HG03342 (cell line): ENCODE measurements around the gene NPC1L1.

Experiments used
- ATAC-seq: cut with Tn5 transposase; IDR thresholded peaks from one replicate; pipeline ENCODE4 v1.9.1; 2021; ENCODE audit warnings: mild to moderate bottlenecking, moderate library complexity; ENCODE audit not compliant: unreplicated experiment

The NPC1L1 gene, protein sequence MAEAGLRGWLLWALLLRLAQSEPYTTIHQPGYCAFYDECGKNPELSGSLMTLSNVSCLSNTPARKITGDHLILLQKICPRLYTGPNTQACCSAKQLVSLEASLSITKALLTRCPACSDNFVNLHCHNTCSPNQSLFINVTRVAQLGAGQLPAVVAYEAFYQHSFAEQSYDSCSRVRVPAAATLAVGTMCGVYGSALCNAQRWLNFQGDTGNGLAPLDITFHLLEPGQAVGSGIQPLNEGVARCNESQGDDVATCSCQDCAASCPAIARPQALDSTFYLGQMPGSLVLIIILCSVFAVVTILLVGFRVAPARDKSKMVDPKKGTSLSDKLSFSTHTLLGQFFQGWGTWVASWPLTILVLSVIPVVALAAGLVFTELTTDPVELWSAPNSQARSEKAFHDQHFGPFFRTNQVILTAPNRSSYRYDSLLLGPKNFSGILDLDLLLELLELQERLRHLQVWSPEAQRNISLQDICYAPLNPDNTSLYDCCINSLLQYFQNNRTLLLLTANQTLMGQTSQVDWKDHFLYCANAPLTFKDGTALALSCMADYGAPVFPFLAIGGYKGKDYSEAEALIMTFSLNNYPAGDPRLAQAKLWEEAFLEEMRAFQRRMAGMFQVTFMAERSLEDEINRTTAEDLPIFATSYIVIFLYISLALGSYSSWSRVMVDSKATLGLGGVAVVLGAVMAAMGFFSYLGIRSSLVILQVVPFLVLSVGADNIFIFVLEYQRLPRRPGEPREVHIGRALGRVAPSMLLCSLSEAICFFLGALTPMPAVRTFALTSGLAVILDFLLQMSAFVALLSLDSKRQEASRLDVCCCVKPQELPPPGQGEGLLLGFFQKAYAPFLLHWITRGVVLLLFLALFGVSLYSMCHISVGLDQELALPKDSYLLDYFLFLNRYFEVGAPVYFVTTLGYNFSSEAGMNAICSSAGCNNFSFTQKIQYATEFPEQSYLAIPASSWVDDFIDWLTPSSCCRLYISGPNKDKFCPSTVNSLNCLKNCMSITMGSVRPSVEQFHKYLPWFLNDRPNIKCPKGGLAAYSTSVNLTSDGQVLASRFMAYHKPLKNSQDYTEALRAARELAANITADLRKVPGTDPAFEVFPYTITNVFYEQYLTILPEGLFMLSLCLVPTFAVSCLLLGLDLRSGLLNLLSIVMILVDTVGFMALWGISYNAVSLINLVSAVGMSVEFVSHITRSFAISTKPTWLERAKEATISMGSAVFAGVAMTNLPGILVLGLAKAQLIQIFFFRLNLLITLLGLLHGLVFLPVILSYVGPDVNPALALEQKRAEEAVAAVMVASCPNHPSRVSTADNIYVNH (N-terminal part only)

DNA sequence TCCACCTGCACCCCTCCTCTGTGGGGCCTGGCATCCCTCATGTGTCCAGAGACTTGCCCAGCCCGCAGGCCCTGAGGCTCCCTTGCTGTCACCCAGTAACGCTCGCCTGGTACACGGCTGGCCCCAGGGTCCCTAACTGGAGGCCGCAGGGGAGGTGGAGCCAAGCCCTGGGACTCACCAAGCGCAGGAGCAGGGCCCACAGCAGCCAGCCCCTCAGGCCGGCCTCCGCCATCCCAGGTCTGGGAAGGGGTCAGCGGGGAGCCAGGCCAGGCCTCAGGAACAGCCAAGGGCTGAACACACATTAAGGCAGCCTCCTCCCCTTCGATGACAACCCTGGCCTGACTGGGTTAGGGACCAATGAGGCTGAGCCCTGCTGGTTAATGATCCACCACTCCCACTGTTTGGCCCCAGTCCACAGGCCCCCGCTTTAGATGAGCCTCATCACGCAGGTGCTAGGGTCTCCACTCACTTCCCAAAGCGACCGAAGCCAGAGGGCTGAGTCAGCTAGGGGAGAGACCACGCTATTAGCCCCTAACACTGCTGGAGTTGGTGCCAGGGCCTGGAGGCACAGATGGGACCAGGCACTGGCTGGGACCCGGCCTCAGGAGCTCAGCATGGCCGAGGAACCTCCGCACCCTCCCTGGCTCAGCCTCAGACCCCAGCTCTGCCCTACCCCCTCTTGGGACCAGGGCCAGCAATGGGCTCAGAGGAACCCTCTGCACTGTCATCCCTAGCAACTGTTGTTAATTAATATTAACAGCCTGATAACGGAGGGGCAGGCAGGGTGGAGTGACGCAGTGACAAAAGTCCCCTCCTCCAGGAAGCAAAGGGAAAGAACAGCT is at the start of gene NPC1L1:
Gene NPC1L1, minus strand, starts transcription at position 303 of the 842 bp plus-strand sequence. Its CDS starts 71 bp downstream, at position 232.
- ATAC-seq, result no peak

DNA sequence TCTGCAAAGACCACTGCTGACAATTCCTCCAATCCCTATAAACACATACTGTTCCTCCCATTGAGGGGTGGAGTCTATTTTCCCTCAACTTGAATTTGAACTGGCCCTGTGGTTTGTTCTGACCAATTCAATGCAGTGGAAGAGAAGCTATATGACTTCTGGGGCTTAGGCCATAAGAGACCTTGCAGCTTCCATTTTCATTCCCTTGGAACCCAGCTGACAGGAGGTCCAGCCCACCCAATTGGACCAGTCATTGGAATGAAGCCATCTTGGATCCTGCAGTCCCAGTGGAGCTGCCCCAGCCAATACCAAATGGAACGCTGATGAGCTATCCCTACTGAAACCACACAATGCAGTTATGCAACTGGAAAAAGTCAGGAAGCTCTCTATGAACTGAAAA is 49.8 kb upstream of the NPC1L1 start:
- ATAC-seq, result no peak

DNA sequence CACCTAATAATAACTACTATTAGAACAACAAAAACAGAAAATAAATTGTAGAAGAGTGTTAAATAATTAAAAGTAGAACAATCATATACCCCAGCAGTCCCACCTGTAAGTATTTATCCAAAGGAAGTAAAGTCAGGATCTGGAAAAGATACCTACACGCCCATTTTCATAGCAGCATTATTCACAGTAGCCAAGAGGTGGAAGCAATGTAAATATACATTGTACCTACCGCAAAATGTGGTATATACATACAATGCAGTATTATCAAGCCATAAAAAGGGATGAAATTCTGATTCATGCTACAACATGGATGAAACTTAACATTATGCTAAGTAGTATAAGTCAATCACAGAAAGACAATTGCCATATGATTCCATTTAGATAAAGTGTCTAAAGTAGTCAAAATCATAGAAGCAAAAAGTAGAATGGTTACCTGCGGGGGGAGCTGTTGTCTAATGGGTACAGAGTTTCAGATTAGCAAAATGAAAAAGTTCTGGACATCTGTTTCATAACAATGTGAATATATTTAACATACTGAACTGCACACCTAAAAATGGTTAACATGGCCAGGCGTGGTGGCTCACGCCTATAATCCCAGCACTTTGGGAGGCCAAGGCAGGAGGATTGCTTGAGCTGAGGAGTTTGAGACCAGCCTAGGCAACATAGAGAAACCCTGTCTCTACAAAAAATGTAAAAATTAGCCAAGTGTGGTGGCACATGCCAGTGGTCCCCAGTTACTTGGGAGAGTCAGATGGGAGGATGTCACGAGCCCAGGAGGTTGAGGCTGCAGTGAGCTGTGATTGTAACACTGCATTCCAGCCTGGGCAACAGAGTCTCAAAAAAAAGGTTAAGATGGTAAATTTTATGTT is 46.9 kb upstream of the NPC1L1 start:
- no peak for ATAC-seq

DNA sequence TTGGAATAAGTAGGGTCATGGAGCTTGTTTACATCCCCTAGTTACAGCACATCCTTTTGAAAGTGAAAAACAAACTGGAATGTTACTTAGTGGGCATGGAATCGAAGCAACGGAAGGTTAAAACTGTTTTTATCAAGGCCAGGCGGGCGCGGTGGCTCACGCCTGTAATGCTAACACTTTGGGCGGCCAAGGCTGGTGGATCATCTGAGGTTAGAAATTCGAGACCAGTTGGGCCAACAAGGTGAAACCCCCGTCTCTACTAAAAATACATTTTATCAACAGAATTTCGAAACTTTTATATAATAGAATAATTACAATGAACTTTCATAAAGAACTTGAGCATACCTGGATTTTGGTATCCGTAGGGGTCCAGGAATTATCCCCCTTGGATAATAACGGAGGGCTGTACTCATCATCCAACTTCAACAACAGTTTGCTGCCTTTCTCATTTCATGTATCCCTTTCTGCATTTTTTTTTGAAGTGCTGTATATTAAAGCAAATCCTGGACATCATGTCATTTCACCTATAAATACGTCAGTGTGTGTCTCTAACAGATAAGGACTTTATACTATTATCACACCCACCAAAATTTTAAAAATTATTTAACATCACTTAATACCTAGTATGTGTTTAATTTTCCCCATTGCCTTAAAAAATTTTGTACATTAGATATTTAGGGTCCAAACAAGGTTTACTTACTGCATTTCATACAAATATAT is 42.2 kb upstream of the NPC1L1 start:
- ATAC-seq, result no peak

DNA sequence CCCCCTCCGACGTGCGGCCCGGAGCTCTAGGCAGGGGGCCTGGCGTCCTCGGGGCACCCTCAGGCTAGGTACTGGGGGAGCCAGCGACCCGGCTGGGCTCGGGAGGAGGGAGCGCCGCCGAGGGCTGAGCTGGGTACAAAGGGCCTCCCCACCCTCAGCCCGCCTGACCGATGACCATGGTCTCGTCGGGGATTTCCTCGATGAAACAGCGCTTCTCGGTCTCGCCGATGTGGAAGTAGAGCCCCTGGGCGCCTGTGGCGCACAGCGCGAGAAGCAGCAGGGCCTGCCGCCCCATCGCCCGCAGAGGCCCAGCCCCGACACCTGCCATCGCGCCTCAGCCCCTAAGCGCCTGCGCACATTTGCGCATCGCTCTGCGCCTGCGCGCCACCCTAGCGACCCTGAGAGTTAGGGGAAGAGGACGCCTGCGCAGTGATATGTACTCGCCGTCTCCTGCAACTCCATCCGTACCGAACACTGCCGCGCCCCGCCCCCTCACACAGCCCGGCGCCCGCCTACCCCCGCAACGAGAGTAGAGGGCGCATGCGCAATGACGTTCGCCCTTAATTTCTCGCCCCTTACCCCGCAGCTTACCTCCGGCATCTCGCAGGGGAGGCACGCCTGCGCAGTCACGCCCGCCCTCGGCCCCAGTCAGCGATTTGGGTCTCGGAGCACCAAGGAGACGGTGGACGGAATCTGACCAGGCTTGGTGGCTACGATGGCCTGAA is 40.9 kb upstream of the NPC1L1 start, which contains the start of gene TMED4:
Gene TMED4, minus strand, starts transcription at position 353 of the 725 bp plus-strand sequence. Its CDS starts 25 bp downstream, at position 328.
- ATAC-seq, result peak; percentile 90

DNA sequence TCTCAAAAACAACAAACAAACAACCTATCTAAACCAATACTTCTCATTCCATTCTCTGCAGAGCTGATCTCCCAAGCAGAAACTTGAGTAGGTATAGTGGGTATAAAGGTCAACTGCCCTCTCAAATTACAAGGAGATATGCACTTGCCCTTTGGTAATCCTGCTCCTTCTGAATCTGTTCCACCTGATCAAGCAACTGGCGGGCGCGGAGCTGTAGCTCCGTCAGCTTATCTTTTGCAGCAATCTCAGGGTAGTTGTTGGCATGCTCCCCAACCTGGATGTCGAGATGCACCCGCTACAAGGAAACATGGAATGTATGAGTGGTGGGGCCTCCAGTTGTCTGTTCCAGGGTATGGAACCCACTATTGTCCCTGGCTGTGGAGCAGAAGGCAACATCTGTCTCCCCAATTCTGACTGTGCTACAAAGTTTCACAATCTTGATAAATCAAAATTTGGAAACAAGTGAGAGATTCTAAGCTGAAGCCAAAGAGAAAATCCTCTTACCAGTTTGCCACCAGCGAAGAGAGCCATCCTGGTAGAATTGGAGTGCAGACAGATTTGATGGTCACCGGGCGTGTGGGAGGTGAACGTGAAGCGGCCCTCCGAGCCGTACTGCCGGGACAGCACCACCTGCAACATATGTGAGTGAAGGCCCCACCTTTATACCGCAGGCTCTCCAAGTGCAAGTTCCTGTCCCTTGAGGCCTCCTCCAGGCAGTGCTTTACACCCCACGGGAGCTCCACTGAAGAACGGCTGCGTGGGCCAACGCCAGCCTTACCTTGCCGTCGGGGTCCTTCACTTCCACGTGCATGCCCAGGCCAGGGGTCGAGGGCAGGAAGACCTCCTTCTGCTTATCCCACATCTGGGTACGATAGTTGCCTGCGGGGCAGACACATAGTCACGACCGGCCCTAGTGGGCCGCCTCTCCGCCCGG is 40.1 kb upstream of the NPC1L1 start:
- ATAC-seq, result peak; percentile 19

DNA sequence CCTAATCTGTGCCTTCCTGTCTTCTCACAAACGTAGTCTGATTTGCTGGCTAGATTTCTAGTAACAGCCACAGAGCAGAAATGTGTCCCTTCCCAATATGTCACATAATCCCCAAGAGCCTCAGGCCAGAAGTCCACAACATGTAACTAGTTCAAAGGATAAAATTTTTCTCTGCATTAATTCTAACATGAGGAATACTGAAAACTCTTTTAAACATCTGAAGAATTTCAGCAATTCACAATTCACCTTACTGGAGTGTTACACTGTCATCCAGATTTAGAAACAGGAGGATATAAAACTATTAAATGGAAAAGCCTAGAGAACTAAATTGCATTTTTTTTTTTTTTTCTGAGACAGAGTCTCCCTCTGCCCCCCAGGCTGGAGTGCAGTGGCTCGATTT is 35.1 kb upstream of the NPC1L1 start:
- no peak for ATAC-seq

DNA sequence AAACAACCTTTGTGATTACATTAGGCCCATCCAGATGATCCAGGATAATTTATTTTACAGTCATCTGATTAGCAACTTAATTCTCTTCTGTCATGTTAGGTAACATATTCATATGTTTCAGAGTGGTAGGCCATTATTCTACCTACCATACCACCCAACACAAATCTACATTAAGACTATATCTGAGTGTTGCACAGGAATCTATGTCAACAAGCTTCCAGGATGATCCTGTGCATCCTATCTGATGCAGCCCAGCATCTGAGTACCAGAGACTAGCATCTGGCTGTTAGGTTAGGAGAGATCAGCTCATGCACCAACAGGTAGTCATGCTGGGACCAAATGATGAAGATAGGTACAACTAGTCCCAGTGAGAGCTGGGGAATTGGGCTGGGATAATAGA is 33.9 kb upstream of the NPC1L1 start:
- no peak for ATAC-seq

DNA sequence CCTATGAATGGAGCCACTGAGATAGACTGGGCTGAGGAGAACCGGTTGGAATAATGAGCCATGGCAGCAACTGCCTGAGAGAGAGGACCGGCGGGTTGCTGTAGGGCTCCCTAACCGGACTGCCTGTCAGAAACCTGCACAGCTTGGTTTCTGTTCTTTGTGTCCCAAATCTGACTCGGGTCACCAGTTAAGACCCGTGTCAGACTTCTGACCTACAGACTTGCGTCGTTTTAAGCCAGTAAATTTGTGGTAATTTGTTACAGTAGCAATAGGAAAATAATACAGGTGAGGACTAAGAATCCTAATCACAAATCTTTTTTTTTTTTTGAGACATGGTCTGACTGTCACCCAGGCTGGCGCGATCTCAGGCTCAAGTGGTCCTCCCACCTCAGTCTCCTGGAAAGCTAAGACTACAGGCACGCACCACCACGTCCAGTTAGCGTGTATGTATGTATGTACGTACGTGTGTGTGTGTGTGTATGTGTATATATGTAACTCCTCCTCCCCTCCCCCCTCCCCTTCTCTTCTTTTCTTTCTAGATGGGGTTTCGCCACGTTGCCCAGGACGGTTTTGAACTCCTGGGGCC is 33.2 kb upstream of the NPC1L1 start:
- ATAC-seq, result no peak

DNA sequence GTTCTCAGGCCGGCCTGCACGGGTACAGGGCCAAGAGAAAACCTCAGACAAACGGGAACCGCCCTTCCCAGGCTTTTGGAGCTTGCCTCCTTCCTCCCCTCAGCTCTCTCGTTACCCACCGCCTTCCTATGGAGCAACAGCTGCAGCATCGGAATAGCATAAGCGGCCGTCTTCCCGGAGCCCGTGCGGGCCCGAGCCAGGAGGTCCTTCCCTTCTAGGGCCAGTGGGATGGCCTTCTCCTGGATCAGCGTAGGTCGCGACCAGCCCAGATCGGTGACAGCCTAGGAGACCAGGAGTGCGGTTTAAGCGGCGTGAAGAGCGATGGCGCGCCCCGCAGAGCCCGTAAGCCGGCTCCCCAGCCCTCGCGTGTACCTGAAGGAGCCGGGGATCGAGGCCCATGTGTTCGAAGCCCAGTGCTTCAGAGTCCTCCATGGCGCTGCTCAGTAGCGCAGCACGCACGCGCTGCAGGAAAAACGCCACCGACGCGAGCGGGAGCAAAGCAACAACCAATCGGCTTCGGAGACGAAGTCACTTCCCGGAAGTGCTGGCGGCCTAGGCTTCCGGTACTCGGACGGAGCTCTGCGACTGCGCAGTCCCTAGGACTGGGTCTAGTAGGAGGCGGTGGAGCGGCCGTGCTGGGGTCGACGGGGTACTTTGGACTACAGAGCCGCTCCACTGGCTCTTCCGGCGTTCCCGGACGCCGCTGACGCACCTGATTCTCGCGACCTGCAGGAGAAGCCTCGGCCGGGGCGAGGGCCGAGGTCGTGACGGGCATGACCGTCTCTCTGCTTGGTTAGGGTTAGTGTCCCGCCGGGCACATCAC is 32.5 kb upstream of the NPC1L1 start, which contains the start of gene DDX56:
Gene DDX56, minus strand, starts transcription at position 445 of the 823 bp plus-strand sequence. Its CDS starts 13 bp downstream, at position 432.
- peak; percentile 91 for ATAC-seq

DNA sequence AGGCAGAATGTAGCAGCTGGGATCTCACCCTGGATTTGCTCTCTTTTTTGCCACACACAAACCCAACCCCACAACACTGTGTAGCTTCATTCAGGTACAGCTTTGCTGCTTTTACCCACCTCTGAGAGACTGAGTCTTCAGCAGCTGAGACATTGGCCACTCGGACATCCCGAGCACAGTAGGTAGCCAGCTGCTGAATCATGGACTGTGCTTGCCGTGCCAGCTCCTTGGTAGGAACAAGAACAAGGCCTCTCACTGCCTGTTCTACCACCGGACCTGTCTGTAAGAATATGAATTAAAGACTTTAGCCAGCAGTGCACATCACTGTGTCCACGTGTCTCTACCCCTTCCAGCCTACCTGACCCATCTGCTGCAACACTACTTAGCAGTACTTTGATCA is 31.6 kb upstream of the NPC1L1 start:
- no peak for ATAC-seq

DNA sequence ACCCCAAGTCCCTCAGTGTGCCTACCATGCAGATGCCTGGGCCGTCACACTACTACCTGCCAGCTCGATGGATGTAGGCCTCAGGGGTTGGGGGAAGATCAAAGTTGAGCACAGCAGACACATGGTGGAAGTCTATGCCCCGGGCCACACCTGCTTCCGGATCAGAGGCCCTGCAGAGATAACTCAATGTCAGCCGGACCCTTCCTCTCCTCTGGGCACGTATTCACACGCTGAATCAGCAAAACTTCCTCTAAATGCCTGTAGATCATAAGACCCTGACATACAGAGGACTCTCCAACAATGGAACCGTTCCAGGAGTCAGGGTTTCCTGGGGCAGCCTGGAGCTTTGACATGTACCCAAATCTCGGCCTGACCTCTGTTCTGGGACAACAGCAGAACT is 28.8 kb upstream of the NPC1L1 start:
- ATAC-seq, result no peak

DNA sequence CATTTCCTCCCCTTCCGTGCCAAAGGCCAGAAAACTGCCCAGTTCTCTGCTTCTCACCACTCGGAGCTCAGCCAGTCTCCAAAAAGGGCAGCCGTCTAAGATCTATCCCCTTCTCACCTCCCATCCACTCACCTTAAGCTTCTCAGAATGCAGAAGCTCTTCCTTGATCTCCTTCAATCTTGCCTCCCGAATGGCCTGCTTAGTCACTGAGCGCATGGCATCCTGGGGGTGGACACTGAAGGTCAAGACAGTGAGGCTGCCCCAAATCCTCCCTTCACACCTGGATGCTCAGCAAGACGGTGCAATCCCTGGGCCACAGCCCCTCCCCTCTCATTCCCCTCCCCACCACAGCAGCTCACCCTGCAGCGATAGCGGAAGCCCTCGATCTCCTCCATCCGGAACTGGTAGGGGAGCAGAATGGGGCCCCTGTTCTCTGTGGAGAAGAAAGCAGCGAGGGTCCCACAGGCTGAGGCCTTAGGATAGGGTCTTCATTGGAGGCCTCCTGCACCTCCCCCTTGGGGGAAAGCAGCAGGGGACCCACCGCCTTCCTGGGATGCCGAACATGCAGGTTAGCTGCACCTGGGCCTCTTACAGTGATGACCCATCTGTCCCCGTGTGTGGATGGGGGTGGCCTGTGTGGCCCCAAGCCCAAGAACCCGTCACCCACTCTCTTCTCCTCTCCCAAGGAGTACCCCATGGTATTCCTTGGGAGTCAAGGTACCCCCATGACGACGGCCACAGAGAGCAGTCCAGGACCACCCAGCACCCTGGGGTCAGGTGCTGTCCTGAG is 27.8 kb upstream of the NPC1L1 start:
- ATAC-seq, result no peak

DNA sequence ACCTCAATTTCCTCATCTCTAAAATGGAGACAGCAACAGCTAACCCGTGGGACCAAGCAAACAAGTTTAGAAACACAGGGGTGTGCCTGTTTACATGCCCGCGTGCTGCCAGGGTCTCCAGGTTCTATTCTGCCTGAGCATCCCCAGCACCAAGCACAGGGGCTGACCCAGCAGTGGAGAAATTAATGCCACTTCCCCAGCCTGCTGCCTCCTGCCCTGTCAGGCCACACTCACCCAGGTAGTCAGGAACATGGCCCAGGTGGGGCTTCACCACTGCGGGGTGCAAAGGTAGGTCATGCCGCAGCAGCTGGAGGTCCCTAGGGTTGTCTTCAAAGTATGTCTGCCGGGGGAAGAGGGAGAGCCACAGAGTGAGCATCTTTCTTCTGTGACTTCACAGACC is 26.8 kb upstream of the NPC1L1 start:
- no peak for ATAC-seq
